H9 (cell line): ENCODE measurements around the gene HIRIP3. TPM values are rescaled to one million over a fixed set of nuclear protein-coding genes. Genes with fewer than 3 reads are reported as not detected.

Source experiments
- DNase-seq: peaks from one replicate; pipeline ENCODE4 v3.0.0-alpha.2; 2017
- H2AFZ ChIP-seq: one replicate; pipeline ENCODE4 v1.6.1; 2013; ENCODE audit warnings: mild to moderate bottlenecking, low read length, control low read depth, moderate library complexity
- H2AK5ac ChIP-seq: 2 replicates; pipeline ENCODE4 v1.6.1; 2013; ENCODE audit warnings: low read length, control low read depth, mixed read lengths; ENCODE audit not compliant: insufficient read length
- H2BK120ac ChIP-seq: one replicate; pipeline ENCODE4 v1.6.1; 2013; ENCODE audit warnings: low read depth, mild to moderate bottlenecking, low read length, control low read depth, inconsistent platforms; ENCODE audit not compliant: poor library complexity, severe bottlenecking
- H2BK12ac ChIP-seq: 2 replicates; pipeline ENCODE4 v1.6.1; 2013; ENCODE audit warnings: low read length, control low read depth, mixed read lengths, low read depth; ENCODE audit not compliant: insufficient read length
- H2BK15ac ChIP-seq: 2 replicates; pipeline ENCODE4 v1.6.1; 2013; ENCODE audit warnings: low read depth, low read length, control low read depth
- H2BK20ac ChIP-seq: one replicate; pipeline ENCODE4 v1.6.1; 2013; ENCODE audit warnings: low read depth, mild to moderate bottlenecking, low read length, control low read depth, inconsistent platforms; ENCODE audit not compliant: poor library complexity, severe bottlenecking
- H2BK5ac ChIP-seq: 2 replicates; pipeline ENCODE4 v1.6.1; 2013; ENCODE audit warnings: low read length, control low read depth, mixed read lengths; ENCODE audit not compliant: insufficient read length
- H3K14ac ChIP-seq: 2 replicates; pipeline ENCODE4 v1.6.1; 2013; ENCODE audit warnings: low read length, control low read depth; ENCODE audit not compliant: insufficient read depth
- H3K18ac ChIP-seq: 2 replicates; pipeline ENCODE4 v1.6.1; 2013; ENCODE audit warnings: low read depth, mild to moderate bottlenecking, mixed read lengths, low read length, control low read depth; ENCODE audit not compliant: insufficient read length
- H3K23ac ChIP-seq: 2 replicates; pipeline ENCODE4 v1.6.1; 2013; ENCODE audit warnings: low read length, control low read depth, mixed read lengths, low read depth; ENCODE audit not compliant: insufficient read length
- H3K23me2 ChIP-seq: 2 replicates; pipeline ENCODE4 v1.6.1; 2013; ENCODE audit warnings: low read depth, mild to moderate bottlenecking, mixed read lengths, low read length, control low read depth; ENCODE audit not compliant: insufficient read length, poor library complexity, severe bottlenecking
- H3K27ac ChIP-seq: 2 replicates; pipeline ENCODE4 v1.5.1; 2013; ENCODE audit warnings: low read length, control low read depth, mixed read lengths, low read depth; ENCODE audit not compliant: insufficient read length
- H3K27me3 ChIP-seq: 2 replicates; pipeline ENCODE4 v1.6.1; 2013; ENCODE audit warnings: low read length, control low read depth, inconsistent platforms; ENCODE audit not compliant: insufficient read depth
- H3K4ac ChIP-seq: 2 replicates; pipeline ENCODE4 v1.6.1; 2013; ENCODE audit warnings: low read depth, mild to moderate bottlenecking, control low read depth, inconsistent platforms, low read length, moderate library complexity
- H3K4me1 ChIP-seq: 2 replicates; pipeline ENCODE4 v1.6.1; 2013; ENCODE audit warnings: low read length, control low read depth, inconsistent platforms; ENCODE audit not compliant: insufficient read depth
- H3K4me2 ChIP-seq: 2 replicates; pipeline ENCODE4 v1.6.1; 2013; ENCODE audit warnings: low read length, control low read depth, mixed read lengths; ENCODE audit not compliant: insufficient read length, insufficient read depth
- H3K56ac ChIP-seq: 2 replicates; pipeline ENCODE4 v1.6.1; 2013; ENCODE audit warnings: low read depth, mild to moderate bottlenecking, mixed read lengths, low read length, control low read depth; ENCODE audit not compliant: insufficient read length
- H3K79me1 ChIP-seq: 2 replicates; pipeline ENCODE4 v1.6.1; 2013; ENCODE audit warnings: low read depth, mild to moderate bottlenecking, moderate library complexity, low read length, control low read depth, inconsistent platforms; ENCODE audit not compliant: insufficient read depth, poor library complexity, severe bottlenecking
- H3K79me2 ChIP-seq: 2 replicates; pipeline ENCODE4 v1.6.1; 2013; ENCODE audit warnings: low read length, control low read depth, inconsistent platforms; ENCODE audit not compliant: insufficient read depth
- H3K9ac ChIP-seq: 2 replicates; pipeline ENCODE4 v1.6.1; 2013; ENCODE audit warnings: low read length, control low read depth, mixed read lengths; ENCODE audit not compliant: insufficient read length; ENCODE audit errors: extremely low read depth
- H3K9me3 ChIP-seq: one replicate; pipeline ENCODE4 v1.6.1; 2013; ENCODE audit warnings: low read depth, low read length, inconsistent platforms; ENCODE audit not compliant: control insufficient read depth
- H3T11ph ChIP-seq: one replicate; pipeline ENCODE4 v1.6.1; 2013; ENCODE audit warnings: mild to moderate bottlenecking, low read length, control low read depth, inconsistent platforms
- H4K20me1 ChIP-seq: one replicate; pipeline ENCODE4 v1.6.1; 2013; ENCODE audit not compliant: control insufficient read depth, insufficient read length, insufficient read depth
- H4K5ac ChIP-seq: 2 replicates; pipeline ENCODE4 v1.6.1; 2013; ENCODE audit warnings: low read depth, mild to moderate bottlenecking, mixed read lengths, low read length, control low read depth; ENCODE audit not compliant: insufficient read length
- H4K8ac ChIP-seq: replicated peaks from 2 replicates; pipeline ENCODE4 v1.6.1; 2013; ENCODE audit warnings: low read length, control low read depth, mixed read lengths, low read depth; ENCODE audit not compliant: insufficient read length
- H4K91ac ChIP-seq: 2 replicates; pipeline ENCODE4 v1.6.1; 2013; ENCODE audit warnings: low read depth, mild to moderate bottlenecking, moderate library complexity, mixed read lengths, low read length, control low read depth; ENCODE audit not compliant: insufficient read length
- H3K27ac Mint-ChIP-seq, 3 experiments: 2 replicates in 2 of 3; 3 replicates in 1 of 3; pipeline ENCODE4 v1.8.0; 2020 to 2021; ENCODE audit warnings: mixed read lengths in 3 of 3, mild to moderate bottlenecking in 1 of 3, moderate library complexity in 1 of 3
- H3K27me3 Mint-ChIP-seq: 2 replicates; pipeline ENCODE4 v1.8.0; 2021; ENCODE audit warnings: low read depth, mild to moderate bottlenecking, moderate library complexity, mixed read lengths
- H3K36me3 Mint-ChIP-seq, 3 experiments: 2 replicates in 2 of 3; 3 replicates in 1 of 3; pipeline ENCODE4 v1.8.0; 2020 to 2021; ENCODE audit warnings: low read depth in 3 of 3, mixed read lengths in 3 of 3; ENCODE audit not compliant: insufficient read depth in 1 of 3
- H3K4me1 Mint-ChIP-seq, 2 experiments: 2 replicates each; pipeline ENCODE4 v1.8.0; 2020; ENCODE audit warnings: mixed read lengths in 2 of 2
- H3K4me3 Mint-ChIP-seq, 2 experiments: 2 replicates in 1 of 2; 3 replicates in 1 of 2; pipeline ENCODE4 v1.8.0; 2020 to 2021; ENCODE audit warnings: mild to moderate bottlenecking in 2 of 2, mixed read lengths in 2 of 2, moderate library complexity in 1 of 2
- H3K9me3 Mint-ChIP-seq, 2 experiments: 2 replicates in 1 of 2; 3 replicates in 1 of 2; pipeline ENCODE4 v1.8.0; 2020; ENCODE audit warnings: mild to moderate bottlenecking in 2 of 2, mixed read lengths in 2 of 2, moderate library complexity in 1 of 2
- WGBS: extraction: QIAGEN DNeasy Blood & Tissue Kit; methylation state at CpG from one replicate; pipeline ENCODE4 v1.1.7; 2013; ENCODE audit warnings: missing lambda C conversion rate, low lambda C conversion rate, mixed read lengths; ENCODE audit not compliant: insufficient read length; ENCODE audit errors: extremely low coverage; 5-methylcytosine and 5-hydroxymethylcytosine counted together
- total RNA-seq: library from RNA; stranded (reverse); gene quantifications from 2 replicates; pipeline ENCODE4 v1.2.1, GENCODE V29; 2021
- TF ChIP-seq, protein P1 (sequence below): fragments of 200-600 bp; sonication (generic); conservative IDR thresholded peaks from 3 replicates; pipeline ENCODE4 v1.8.0; 2021; ENCODE audit warnings: antibody characterized with exemption, mild to moderate bottlenecking

Gene HIRIP3
- total RNA-seq, 1 experiment from 2014 or later, result 21.6 TPM

DNA sequence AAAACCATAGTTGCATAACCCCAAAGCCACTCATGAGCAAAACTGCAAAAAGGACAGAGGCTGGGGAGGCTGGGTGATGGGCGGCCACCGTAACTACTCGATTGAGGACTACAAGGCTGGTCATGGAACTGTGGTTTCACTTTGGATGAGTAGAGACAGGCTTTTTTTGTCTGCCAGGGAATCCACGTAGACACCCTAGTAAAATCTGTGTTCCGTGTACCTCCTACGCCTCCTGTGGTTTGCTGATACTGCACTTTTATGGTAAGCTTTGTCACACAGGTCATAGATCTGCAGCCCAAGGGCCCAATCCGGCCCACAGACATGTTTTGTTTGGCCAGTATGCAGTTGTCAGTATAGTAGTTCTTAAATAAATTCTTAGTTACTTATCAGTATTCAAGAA, 37.9 kb upstream of the HIRIP3 start:
- H2AK5ac ChIP-seq, result no peak overlapping the region
- no peak for DNase-seq
- Mint-ChIP-seq H3K4me3 (no peak overlapping the region), H3K36me3 (no peaks in the 10 kb centered on the region), H3K9me3 (no peaks in the 10 kb centered on the region), H3K27me3 (peaks cover 49% of the 10 kb centered on the region), H3K27ac (no peak overlapping the region), H3K4me1 (peaks cover 22 to 31% of the 10 kb centered on the region in 2 experiments)
- H3K79me2 ChIP-seq, result no peaks in the 10 kb centered on the region; the same call in 1 of the 2 replicates
- no peak overlapping the region for H3K14ac ChIP-seq
- no peak overlapping the region for H3T11ph ChIP-seq
- H3K9me3 ChIP-seq, result no peaks in the 10 kb centered on the region
- H4K5ac ChIP-seq, result no peak overlapping the region
- peaks cover 3% of the 10 kb centered on the region; the same call in 1 of the 2 replicates for H3K4me1 ChIP-seq
- no peak overlapping the region for H3K4ac ChIP-seq
- H3K56ac ChIP-seq, result no peak overlapping the region
- H3K9ac ChIP-seq, result no peak overlapping the region
- H3K23me2 ChIP-seq, result peaks cover 20% of the 10 kb centered on the region
- H2BK15ac ChIP-seq, result no peak overlapping the region
- H3K79me1 ChIP-seq, result no peaks in the 10 kb centered on the region
- H2BK20ac ChIP-seq, result no peak overlapping the region
- H3K4me2 ChIP-seq, result no peak overlapping the region
- no peak overlapping the region for H4K91ac ChIP-seq
- H4K8ac ChIP-seq, result no peak overlapping the region
- no peak overlapping the region for H3K27ac ChIP-seq
- H2BK12ac ChIP-seq, result no peak overlapping the region
- no peaks in the 10 kb centered on the region for H4K20me1 ChIP-seq
- no CpG with 5 or more reads among the region's 7 CpGs for WGBS
- H2BK120ac ChIP-seq, result no peak overlapping the region
- H3K18ac ChIP-seq, result no peak overlapping the region
- TF ChIP-seq, protein P1, sequence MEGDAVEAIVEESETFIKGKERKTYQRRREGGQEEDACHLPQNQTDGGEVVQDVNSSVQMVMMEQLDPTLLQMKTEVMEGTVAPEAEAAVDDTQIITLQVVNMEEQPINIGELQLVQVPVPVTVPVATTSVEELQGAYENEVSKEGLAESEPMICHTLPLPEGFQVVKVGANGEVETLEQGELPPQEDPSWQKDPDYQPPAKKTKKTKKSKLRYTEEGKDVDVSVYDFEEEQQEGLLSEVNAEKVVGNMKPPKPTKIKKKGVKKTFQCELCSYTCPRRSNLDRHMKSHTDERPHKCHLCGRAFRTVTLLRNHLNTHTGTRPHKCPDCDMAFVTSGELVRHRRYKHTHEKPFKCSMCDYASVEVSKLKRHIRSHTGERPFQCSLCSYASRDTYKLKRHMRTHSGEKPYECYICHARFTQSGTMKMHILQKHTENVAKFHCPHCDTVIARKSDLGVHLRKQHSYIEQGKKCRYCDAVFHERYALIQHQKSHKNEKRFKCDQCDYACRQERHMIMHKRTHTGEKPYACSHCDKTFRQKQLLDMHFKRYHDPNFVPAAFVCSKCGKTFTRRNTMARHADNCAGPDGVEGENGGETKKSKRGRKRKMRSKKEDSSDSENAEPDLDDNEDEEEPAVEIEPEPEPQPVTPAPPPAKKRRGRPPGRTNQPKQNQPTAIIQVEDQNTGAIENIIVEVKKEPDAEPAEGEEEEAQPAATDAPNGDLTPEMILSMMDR, result no peak
- H3K27me3 ChIP-seq, result no peaks in the 10 kb centered on the region; the same call in 1 of the 2 replicates
- H3K23ac ChIP-seq, result no peak overlapping the region
- H2AFZ ChIP-seq, result no peak overlapping the region
- H2BK5ac ChIP-seq, result no peak overlapping the region
